OCI-LY7 (cell line): Measurements from ENCODE around the gene ATF7. TPM values are rescaled to one million over a fixed set of nuclear protein-coding genes. Genes with fewer than 3 reads are reported as not detected.

ENCODE experiments used
- BruUV-seq: library from RNA; stranded (reverse); fragments of 400-500 nt; replicated peaks from 2 replicates; lab custom pipeline; 2021; lab: Mats Ljungman, UMichigan
- CTCF ChIA-PET: fragments of 300-600 bp; sonication (Branson Sonifier 250); formaldehyde crosslinking; loops from one replicate; lab custom pipeline; 2022; ENCODE audit warnings: antibody characterized with exemption; ENCODE audit not compliant: unreplicated experiment; lab: Charles Lee
- POLR2A ChIA-PET: fragments of 300-600 bp; sonication (Branson Sonifier 250); formaldehyde crosslinking; loops from one replicate; lab custom pipeline; 2022; ENCODE audit warnings: antibody characterized with exemption; lab: Charles Lee
- DNase-seq: peaks from one replicate; pipeline ENCODE4 v3.0.0-alpha.2; 2015; ENCODE audit warnings: low spot score
- H2AFZ ChIP-seq: fragments of 200-600 bp; sonication (generic), shearing (Covaris generic); 2 replicates; pipeline ENCODE4 v1.6.1; 2014; ENCODE audit warnings: mild to moderate bottlenecking, antibody characterized with exemption, low read length, moderate library complexity
- H3K27ac ChIP-seq: fragments of 200-600 bp; sonication (generic); 2 replicates; pipeline ENCODE4 v1.5.1; 2014; ENCODE audit warnings: mixed run types, low read depth, mild to moderate bottlenecking, moderate library complexity, low read length, inconsistent platforms; ENCODE audit not compliant: poor library complexity, severe bottlenecking
- H3K36me3 ChIP-seq: fragments of 200-600 bp; sonication (generic); 2 replicates; pipeline ENCODE4 v1.6.1; 2014; ENCODE audit warnings: mild to moderate bottlenecking, antibody characterized with exemption, low read length, moderate library complexity, mixed read lengths; ENCODE audit not compliant: insufficient read depth
- H3K4me1 ChIP-seq: fragments of 200-600 bp; sonication (generic); 2 replicates; pipeline ENCODE4 v1.5.1; 2014; ENCODE audit warnings: mild to moderate bottlenecking, low read length; ENCODE audit not compliant: insufficient read depth, poor library complexity, severe bottlenecking
- H3K4me2 ChIP-seq: fragments of 200-600 bp; sonication (generic); 2 replicates; pipeline ENCODE4 v1.6.1; 2014; ENCODE audit warnings: mild to moderate bottlenecking, low read length
- H3K4me3 ChIP-seq: fragments of 200-600 bp; sonication (generic); 2 replicates; pipeline ENCODE4 v1.5.1; 2014; ENCODE audit warnings: mild to moderate bottlenecking, low read depth, low read length; ENCODE audit not compliant: poor library complexity, severe bottlenecking
- H3K79me2 ChIP-seq: fragments of 200-600 bp; sonication (generic); 2 replicates; pipeline ENCODE4 v1.6.1; 2016; ENCODE audit warnings: low read depth, mild to moderate bottlenecking, low read length, moderate library complexity, mixed read lengths; ENCODE audit not compliant: insufficient read depth
- H3K9me2 ChIP-seq: fragments of 200-600 bp; sonication (generic); 2 replicates; pipeline ENCODE4 v1.6.1; 2016; ENCODE audit warnings: mild to moderate bottlenecking, low read length, mixed read lengths; ENCODE audit not compliant: insufficient read depth
- H3K9me3 ChIP-seq: fragments of 200-600 bp; sonication (generic); 2 replicates; pipeline ENCODE4 v1.6.1; 2014; ENCODE audit warnings: mild to moderate bottlenecking, mixed run types, low read length, mixed read lengths
- H4K20me1 ChIP-seq: fragments of 200-600 bp; sonication (generic); 2 replicates; pipeline ENCODE4 v1.6.1; 2014; ENCODE audit warnings: mild to moderate bottlenecking, antibody characterized with exemption, low read length, moderate library complexity, mixed read lengths; ENCODE audit not compliant: insufficient read depth
- EZH2phosphoT487 ChIP-seq: fragments of 200-600 bp; sonication (generic); IDR thresholded peaks from 2 replicates; pipeline ENCODE4 v1.6.1; 2018; ENCODE audit warnings: low read depth, borderline replicate concordance, mild to moderate bottlenecking, mixed run types, antibody characterized with exemption, low read length, moderate library complexity, mixed read lengths
- intact Hi-C: fragments of 100-400 bp; cut with micrococcal nuclease; formaldehyde crosslinking; loops from one replicate; pipeline ENCODE4 v1.10.0; 2022; ENCODE audit not compliant: unreplicated experiment
- total RNA-seq, 2 experiments: library from RNA; depleted of rRNA in 1 of 2; stranded (reverse); fragments of >200 nt in 1 of 2; shearing (Covaris generic) in 1 of 2; gene quantifications; 2 replicates each; pipeline ENCODE4 v1.2.3, GENCODE V29; 2014 to 2022
- TF ChIP-seq, protein P1 (sequence below): fragments of 200-600 bp; sonication (generic); conservative IDR thresholded peaks from 2 replicates; pipeline ENCODE4 v1.5.1; 2014; ENCODE audit warnings: mild to moderate bottlenecking, antibody characterized with exemption, low read length, moderate library complexity, mixed read lengths

The ATF7 gene
- total RNA-seq, 2 experiments from 2014 or later = 6.8 to 23.2 TPM

DNA sequence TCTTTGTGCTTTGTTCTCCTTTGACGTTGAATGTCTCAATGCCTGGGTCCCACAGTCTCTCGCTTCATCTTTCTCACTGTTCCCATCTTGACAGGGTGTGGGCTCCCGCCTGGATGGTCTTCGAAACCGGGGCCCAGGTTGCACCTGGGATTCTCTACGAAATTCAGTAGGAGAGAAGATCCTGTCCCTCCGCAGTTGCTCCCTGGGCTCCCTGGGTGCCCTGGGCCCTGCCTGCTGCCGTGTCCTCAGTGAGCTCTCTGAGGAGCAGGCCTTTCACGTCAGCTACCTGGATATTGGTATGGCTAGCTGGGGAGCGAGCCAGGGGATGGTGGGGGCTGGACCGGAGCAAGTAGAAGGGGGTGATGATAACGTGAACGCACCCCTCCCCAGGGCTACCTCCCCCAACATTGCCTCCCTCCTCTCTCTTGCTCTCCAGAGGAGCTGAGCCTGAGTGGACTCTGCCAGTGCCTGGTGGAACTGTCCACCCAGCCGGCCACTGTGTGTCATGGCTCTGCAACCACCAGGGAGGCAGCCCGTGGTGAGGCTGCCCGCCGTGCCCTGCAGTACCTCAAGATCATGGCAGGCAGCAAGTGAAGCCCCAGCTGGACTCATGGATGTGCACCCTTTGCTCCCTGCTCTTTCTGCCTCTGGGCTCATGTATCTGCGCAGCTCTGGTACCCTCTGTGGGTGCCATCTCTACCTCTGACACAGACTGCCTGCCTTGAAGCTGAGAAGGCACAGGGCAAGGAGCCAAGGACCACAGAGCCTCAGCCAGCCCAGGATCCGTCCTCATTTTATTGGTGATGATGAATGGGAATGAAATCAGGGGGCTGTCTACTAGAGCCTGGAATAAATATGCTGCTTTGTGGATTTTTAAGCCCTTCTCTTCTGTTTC, 120.4 kb downstream of the ATF7 start:
- no peak overlapping the region for H3K27ac ChIP-seq
- no peaks in the 10 kb centered on the region for H3K9me3 ChIP-seq
- BruUV-seq = no TSS peak
- peaks cover 24% of the 10 kb centered on the region; the same call in 1 of the 2 replicates for H3K36me3 ChIP-seq
- H3K9me2 ChIP-seq = no peaks in the 10 kb centered on the region
- TF ChIP-seq, protein P1, sequence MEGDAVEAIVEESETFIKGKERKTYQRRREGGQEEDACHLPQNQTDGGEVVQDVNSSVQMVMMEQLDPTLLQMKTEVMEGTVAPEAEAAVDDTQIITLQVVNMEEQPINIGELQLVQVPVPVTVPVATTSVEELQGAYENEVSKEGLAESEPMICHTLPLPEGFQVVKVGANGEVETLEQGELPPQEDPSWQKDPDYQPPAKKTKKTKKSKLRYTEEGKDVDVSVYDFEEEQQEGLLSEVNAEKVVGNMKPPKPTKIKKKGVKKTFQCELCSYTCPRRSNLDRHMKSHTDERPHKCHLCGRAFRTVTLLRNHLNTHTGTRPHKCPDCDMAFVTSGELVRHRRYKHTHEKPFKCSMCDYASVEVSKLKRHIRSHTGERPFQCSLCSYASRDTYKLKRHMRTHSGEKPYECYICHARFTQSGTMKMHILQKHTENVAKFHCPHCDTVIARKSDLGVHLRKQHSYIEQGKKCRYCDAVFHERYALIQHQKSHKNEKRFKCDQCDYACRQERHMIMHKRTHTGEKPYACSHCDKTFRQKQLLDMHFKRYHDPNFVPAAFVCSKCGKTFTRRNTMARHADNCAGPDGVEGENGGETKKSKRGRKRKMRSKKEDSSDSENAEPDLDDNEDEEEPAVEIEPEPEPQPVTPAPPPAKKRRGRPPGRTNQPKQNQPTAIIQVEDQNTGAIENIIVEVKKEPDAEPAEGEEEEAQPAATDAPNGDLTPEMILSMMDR = no peak
- TF ChIP-seq EZH2phosphoT487 = no peak
- H4K20me1 ChIP-seq = no peaks in the 10 kb centered on the region
- H3K4me3 ChIP-seq = no peak overlapping the region
- peaks cover 18% of the 10 kb centered on the region for H3K4me1 ChIP-seq
- POLR2A ChIA-PET = interaction anchor here (0.6 kb wide), 1 partner anchor 61 kb away, joined by 4 read pairs; no protein-coding TSS in a partner anchor
- CTCF ChIA-PET = no interaction called here
- no peak overlapping the region for H2AFZ ChIP-seq
- peaks cover 13% of the 10 kb centered on the region for H3K79me2 ChIP-seq
- intact Hi-C loops = loop anchor here (5.0 to 10.0 kb wide), 2 partner anchors 84 to 301 kb away; partner anchors contain the start of genes AMHR2 and ITGB7
- no peak for DNase-seq
- H3K4me2 ChIP-seq = no peak overlapping the region

- intact Hi-C loops = loop anchor here (5.0 to 10.0 kb wide), 2 partner anchors 83 to 300 kb away; partner anchors contain the start of genes AMHR2 and ITGB7
- TF ChIP-seq, protein P1 = no peak
- TF ChIP-seq EZH2phosphoT487 = no peak
- H3K36me3 ChIP-seq = peaks cover 24% of the 10 kb centered on the region; the same call in 1 of the 2 replicates
- no peak overlapping the region for H3K4me3 ChIP-seq
- H3K4me2 ChIP-seq = no peak overlapping the region
- H3K9me2 ChIP-seq = no peaks in the 10 kb centered on the region
- peaks cover 21% of the 10 kb centered on the region for H3K4me1 ChIP-seq
- POLR2A ChIA-PET = interaction anchor here (0.7 kb wide), 1 partner anchor 129 kb away, joined by 3 read pairs; no protein-coding TSS in a partner anchor
- CTCF ChIA-PET = interaction anchor here (0.7 kb wide), 1 partner anchor 176 kb away, joined by 3 read pairs; no protein-coding TSS in a partner anchor
- peaks cover 13% of the 10 kb centered on the region for H3K79me2 ChIP-seq
- no peak overlapping the region for H2AFZ ChIP-seq
- no peak overlapping the region for H3K27ac ChIP-seq
- no peak for DNase-seq
- no peaks in the 10 kb centered on the region for H4K20me1 ChIP-seq
- H3K9me3 ChIP-seq = no peaks in the 10 kb centered on the region
- BruUV-seq = no TSS peak
These were observed 121.1 kb downstream of the ATF7 start for GRCh38 chr12:53505086-53505485.
